ENCODE data around the gene CSNK1G1.
A peak's percentile ranks its signal among the peaks of the same experiment; 100 is the strongest.
"Not testable (repeated sequence)": the region's sequence is repeated elsewhere in the genome, so short reads cannot be mapped to it uniquely, and the experiment has no call there.

The CSNK1G1 gene

GRCh38 chr15:64235552-64235951, 120.4 kb downstream of the CSNK1G1 start:
- DNase-seq, result no peak

- DNase-seq, result no peak
These were observed 122.7 kb downstream of the CSNK1G1 start for GRCh38 chr15:64233299-64233698.

- DNase-seq, result no peak
These were observed 123.6 kb downstream of the CSNK1G1 start for GRCh38 chr15:64232400-64232799.

GRCh38 chr15:64229129-64229724, 126.7 kb downstream of the CSNK1G1 start:
- DNase-seq, result no peak

- DNase-seq, result no peak
These were observed 130.2 kb downstream of the CSNK1G1 start for GRCh38 chr15:64225804-64226203.

- DNase-seq, result peak in 1 of 2 experiments; percentile 54
These were observed 131.5 kb downstream of the CSNK1G1 start for GRCh38 chr15:64224511-64224910.

GRCh38 chr15:64223882-64224281, 132.1 kb downstream of the CSNK1G1 start:
- no peak for DNase-seq

- no peak for DNase-seq
These were observed 133.2 kb downstream of the CSNK1G1 start for GRCh38 chr15:64222573-64223366.

GRCh38 chr15:64221911-64222310, 134.1 kb downstream of the CSNK1G1 start:
- DNase-seq, result not testable (repeated sequence)

GRCh38 chr15:64217429-64217750, 138.6 kb downstream of the CSNK1G1 start:
- DNase-seq, result not testable (repeated sequence)

- no peak for DNase-seq
These were observed 139.1 kb downstream of the CSNK1G1 start for GRCh38 chr15:64216730-64217428.

- DNase-seq, result no peak
These were observed 139.8 kb downstream of the CSNK1G1 start for GRCh38 chr15:64216196-64216595.

GRCh38 chr15:64213646-64214045, 142.3 kb downstream of the CSNK1G1 start:
- no peak for DNase-seq

GRCh38 chr15:64211696-64212095, 144.3 kb downstream of the CSNK1G1 start:
- no peak for DNase-seq

- no peak for DNase-seq
These were observed 145.6 kb downstream of the CSNK1G1 start for GRCh38 chr15:64210371-64210770.

- DNase-seq, result peak; percentile 9 to 42
These were observed 146.2 kb downstream of the CSNK1G1 start for GRCh38 chr15:64209680-64210334.

- no peak for DNase-seq
These were observed 150.8 kb downstream of the CSNK1G1 start for GRCh38 chr15:64205202-64205601.

GRCh38 chr15:64197425-64197824, 158.5 kb downstream of the CSNK1G1 start:
- DNase-seq, result peak in 1 of 2 experiments; percentile 33

- no peak for DNase-seq
These were observed 162.0 kb downstream of the CSNK1G1 start for GRCh38 chr15:64193971-64194370.

- DNase-seq, result no peak
These were observed 163.8 kb downstream of the CSNK1G1 start for GRCh38 chr15:64191971-64192830.

- DNase-seq, result no peak
These were observed 168.4 kb downstream of the CSNK1G1 start for GRCh38 chr15:64187396-64188191.

Measured in NCI-H446 (cell line).